Activated CD4-positive, alpha-beta T cell treated with anti-CD3 and anti-CD28 coated beads, Interleukin-2, amount 50 U/mL, for 1 hour (primary cell): ENCODE measurements around the gene HACL1.

Source experiments
- DNase-seq: peaks from one replicate; pipeline ENCODE4 v3.0.0-alpha.2; 2020

The HACL1 gene

GRCh38 chr3:15601399-15602145 lies at the start of gene HACL1, which contains the start of gene BTD:
Gene HACL1, minus strand, starts transcription at chr3:15601569. Its CDS starts 106 bp downstream, at chr3:15601463.
Gene BTD, plus strand, starts transcription at chr3:15601745. Its CDS starts 33,695 bp downstream, at chr3:15635440.
- DNase-seq, result peak; percentile 99

DNA sequence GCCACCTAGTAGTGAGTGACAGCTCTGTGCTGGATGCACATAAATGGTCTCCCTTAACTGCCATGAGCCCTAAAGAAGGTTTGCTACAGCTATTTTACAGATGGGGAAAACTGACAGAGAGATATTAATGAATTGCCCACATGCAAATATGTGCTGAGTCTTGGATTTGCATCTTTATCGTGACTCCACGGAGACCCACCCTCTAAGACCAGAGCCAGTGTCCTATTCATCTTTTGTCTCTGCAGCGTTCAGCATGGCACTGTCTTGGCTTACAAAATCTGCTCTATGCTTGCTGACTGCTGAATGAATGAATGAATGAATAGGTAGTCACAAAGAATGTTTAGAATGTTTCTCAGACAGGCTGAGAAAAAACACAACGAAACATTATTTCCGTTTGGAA lies 48.5 kb upstream of the HACL1 start:
- DNase-seq, result no peak

GRCh38 chr3:15649341-15649740 lies 48.0 kb upstream of the HACL1 start:
- DNase-seq, result no peak

DNA sequence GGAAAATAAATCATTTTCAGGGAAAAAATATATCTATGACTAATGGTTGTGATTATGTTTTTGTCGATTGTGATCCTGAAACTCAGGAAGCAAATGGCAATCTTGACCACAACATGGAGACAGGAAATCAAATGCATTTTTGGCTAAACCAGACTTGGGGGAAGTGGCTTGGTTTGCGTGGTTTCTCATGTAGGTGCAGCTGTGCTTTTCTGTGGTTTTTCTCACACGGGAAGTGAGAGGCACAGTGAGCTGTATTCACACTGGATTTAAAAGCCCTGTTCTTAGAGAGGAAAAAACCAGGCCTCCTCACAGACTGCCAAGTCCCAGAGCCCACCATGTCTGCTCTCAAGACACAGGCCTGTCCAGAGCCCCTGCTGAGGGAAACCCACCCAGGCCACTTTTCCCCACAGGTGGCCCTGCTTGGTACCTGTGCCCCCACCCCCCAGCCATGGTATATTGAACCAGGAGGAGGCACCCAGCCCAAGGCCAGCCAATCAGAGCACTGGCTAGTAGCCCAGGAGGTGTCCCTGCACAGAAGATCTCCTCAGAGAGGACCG lies 46.3 kb upstream of the HACL1 start:
- peak; percentile 32 for DNase-seq

GRCh38 chr3:15646851-15647511 lies 45.6 kb upstream of the HACL1 start:
- DNase-seq, result no peak

DNA sequence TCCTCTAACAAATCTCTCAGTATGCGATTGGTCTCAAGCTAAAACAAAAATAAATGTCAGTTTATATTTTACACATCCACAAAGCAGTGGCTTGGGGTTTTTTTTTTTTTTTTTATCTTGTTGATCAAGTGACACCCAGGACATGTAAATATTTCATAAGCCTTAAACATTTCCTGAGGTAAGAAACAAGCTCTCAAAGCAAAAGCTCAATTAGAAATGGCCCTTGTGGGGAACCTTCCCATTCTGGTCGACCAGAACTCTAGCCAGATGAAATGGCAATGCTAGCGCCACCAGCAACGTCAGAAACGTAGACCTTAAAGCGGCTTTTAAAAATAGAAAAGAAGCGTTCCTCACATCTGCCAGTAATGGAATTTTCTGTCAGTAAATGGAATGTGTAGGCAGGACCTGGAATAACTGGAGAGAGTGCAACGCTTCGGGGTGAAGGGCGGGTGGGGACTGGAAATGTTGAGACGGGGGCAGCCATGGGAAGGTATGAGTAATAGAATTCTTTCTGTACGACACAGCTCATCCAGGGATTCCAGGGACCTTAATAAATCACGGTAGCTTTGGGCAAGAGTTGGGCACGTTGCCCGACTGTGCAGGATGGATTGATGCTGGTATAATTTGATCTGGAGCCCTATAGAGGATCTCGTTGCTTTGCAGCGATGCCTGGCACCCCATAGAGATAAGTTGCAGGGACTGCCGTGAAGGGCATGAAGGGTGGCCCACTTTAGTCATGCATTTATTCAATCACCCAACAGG lies 44.6 kb upstream of the HACL1 start:
- no peak for DNase-seq

- no peak for DNase-seq
These were observed 43.9 kb upstream of the HACL1 start for GRCh38 chr3:15645246-15645645.

DNA sequence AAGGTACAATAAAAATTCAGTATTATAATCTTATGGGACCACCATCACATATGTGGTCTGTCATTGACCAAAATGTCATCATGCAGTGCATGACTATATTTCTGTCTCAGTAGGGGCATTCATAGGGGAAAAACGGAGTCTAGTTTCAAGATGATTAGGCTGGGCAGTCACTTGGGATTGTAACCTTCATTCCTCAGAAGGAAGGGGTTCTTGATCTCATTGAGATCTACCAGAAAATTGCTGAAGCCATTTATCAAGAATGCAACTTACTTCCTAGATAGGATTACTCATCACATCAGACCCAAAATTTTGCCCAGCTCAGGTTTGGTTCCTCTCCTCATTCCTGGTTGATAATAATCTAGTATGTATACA lies 37.5 kb upstream of the HACL1 start:
- DNase-seq, result no peak

DNA sequence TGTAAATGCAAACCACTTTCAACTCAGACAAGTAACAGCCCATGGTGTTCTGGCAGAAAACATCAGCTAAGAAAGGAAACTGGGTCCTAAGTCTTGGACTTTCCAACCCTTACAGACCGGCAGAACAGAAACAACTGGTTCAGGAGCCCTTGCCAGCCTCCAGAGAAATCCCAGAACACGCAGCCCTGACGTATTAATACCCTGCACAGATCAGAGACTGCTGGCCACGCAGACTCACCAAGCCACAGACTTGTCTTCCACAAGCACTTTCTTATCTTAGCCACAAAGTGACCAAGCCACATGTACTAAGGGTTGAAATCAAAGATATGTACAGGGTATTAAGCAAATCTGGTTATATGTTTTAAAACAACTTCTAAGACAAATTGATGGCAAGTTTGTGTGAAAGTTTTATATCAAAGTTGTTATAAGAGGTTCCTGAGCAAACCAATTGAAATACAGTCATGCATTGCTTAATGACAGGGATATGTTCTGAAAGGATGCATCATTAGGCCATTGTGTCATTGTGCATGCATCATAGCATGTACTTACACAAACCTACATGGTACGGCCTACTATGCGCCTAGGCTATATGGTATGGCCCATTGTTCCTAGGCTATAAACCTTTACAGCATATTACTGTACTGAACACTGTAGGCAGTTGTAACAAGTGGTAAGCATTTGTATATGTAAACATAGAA lies 37.0 kb upstream of the HACL1 start:
- no peak for DNase-seq

DNA sequence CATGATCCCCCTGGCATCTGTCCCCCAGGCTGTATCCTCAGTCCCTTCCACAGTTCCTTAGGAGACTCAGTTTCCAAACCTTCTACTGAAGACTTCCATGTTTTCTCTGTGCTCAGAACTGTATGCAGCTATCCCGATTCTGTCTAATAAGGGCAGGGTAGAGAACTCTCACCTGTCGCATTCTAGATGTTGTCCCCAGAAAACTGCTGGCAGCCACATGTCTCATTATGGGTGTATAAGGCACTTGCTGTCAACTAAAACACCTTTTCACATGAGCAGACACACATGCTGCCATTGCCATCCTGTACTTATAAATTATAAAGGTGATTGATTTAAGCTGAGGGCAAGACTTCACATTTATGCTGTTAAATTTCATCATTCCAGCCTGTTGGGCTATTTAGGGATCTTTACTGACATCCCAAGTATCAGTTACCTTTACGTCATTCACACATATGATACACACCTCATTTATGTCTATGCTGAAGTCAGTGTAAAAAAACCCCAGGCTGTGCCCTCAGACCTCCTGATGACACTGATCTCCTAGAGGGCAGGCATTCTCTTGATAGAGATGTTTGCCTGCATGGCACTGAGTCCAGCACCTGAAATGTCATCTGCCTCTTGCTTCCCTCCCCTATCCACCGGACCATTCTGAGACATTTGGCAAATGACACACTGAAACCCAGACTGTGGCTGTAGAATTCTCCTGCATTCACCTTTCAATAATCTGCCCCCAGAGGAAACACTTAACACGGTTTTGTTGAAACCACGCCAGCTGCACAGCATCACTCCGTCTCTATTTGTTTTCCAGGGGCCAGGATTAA lies 36.0 kb upstream of the HACL1 start:
- DNase-seq, result no peak

- no peak for DNase-seq
These were observed 34.8 kb upstream of the HACL1 start for GRCh38 chr3:15636028-15636709.

DNA sequence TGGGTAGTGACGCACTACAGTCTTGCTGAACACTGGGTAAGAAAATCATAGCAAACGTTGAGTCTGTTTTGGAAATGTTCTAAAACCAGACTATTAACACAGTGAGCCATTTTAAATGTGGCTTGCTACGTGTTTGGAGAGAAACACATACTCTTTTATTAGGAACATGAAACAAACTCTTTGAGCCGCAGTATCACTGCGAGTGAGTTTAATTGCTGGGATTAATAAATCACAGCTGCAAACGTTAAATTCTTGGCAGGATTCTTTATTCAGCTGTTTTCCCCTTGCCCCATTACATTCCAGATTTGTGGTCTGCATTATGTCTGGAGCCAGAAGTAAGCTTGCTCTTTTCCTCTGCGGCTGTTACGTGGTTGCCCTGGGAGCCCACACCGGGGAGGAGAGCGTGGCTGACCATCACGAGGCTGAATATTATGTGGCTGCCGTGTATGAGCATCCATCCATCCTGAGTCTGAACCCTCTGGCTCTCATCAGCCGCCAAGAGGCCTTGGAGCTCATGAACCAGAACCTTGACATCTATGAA lies 33.8 kb upstream of the HACL1 start:
- DNase-seq, result no peak

- no peak for DNase-seq
These were observed 33.3 kb upstream of the HACL1 start for GRCh38 chr3:15634671-15635070.

DNA sequence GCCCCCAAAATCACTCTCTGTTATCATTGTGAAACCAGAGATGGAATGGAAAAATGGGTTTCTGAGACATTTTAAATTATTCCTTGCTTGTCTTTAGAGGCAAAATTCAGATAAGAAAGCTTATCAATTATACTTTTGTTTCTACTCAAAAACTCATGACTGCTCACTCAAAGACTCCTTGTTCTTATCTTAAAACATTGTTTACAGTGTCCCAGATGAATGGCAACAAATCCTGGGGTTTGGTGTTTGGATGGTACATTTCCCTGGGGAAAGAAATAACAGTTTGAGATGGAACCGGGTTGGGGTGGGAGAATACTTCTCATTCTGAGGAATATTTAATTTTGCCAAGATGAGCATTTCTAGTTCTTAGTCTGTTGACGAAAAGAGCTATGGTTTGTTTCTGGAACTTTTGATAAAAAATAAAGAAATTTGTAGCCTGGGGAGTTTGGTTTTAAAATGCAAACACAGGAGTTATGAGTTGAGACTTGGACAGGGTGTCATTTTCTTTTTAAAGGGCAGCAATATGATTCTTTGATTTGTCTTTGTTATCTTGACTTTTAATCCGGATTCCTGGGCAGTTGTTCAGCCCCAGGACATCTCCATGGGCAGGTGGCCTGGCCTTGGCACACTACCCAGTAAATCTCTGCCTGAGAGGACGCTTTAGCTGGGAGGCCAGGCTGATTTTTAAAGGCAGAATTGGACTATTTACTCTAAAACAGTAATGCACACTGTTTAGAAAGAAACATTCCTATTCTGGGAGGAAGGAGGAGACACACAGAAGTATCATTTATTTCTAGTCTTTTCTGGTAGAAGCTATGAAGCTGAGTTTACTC lies 32.6 kb upstream of the HACL1 start:
- no peak for DNase-seq

DNA sequence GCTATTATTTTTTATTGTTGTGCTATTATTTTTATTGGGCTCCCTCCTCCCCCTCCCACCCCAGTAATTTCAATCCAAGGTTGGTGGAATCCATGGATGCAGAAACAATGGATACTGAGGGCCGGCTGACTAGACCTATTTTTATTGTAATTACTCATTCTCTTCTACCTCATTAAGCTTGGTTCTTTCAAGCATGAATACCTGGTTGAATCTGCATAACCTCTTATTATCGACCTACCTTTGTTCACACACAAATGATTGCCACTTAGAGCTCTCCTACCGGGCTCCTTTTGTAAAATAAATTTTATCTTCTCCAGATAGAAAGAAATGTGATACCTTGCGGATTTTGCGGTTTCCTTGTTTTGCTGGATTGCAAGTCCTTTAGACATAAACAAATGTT lies 31.8 kb upstream of the HACL1 start:
- DNase-seq, result no peak

DNA sequence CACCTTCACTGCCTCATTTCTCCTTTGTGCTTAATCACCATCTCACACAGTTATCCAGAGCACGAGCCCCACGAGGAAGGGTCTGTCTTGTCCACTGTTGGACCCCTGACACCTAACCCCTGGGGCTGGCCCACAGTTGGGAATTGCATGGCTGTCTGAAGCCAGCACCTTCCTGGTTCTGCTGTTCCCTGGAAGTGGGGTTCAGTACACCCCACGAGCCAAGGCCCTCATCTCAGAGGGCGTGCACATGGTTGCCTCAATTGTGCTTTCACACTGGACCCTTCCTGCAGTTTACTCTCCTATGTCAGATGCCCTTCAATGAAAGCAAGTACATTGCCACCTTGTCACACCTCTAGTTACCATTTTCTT lies 30.8 kb upstream of the HACL1 start:
- no peak for DNase-seq

DNA sequence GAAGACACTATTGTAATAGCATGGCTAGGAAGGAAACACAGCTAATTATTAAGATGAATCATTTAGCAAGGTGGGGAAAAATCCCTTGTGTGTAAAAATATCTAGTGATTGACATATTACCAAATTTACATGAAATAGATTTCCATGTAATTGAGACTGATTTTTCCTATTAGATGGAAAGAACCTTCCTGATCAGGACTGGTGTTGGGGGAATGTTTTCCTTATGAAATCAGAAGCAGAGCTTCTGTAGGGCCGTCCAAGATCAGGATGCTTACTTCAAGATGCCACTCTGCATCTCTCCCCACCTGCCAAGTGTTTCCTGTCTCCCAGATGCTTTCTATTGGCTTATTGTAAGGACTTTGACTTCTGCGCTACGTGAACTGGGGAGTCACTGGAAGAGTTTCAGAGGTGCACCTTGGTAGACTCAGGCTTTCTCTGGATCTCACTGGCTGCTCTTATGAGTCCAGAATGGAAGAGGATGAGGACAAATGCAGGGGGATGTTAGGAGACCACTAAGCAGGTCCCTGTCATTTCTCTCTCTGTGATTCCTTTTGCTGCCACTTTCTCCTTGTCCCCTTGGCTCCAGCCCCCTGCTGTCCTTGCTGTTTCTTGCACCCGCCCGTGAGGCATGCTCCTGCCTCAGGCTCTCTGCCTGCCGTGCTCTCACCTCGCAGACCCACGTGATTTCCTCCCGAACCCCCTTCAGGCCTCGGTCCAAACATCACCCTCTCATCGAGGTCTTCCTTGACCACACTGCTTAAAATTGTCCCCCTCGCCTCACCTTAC lies 30.2 kb upstream of the HACL1 start:
- DNase-seq, result no peak

DNA sequence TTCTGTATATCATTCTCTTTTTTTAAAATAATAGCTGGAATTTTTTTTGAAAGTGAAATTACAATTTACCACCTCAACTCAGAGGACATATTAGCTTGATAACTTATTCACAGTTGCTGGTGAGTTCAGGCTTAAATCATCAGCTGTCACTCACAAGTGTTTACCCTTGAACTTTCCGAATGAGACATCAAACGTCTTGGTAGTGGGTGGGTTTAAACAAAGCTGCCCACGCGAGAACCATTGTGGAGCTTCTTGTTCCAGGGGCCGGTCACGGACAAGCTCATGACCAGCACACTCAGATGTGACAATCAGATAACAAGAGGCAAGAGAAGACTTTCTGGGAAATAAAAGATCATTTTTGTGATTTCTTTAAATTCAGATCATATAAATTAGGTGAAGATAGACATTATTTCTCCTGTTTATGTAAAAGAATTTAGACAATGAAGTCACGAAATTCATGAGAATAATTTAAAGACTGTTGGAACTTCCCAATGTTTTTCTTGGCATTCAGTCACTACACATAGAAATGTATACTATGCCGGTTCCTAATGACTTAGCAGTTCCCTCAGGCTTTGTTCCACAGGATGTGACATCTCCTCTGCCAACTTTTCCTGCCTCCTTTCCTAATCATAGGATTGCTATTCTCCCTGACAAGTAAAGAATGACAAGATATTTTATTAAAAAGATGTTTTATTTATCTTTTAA lies 29.4 kb upstream of the HACL1 start:
- DNase-seq, result no peak
